Frontal cortex (tissue), 4 donors: Measurements from ENCODE around the gene SPATA31C1. TPM values are rescaled to one million over a fixed set of nuclear protein-coding genes. Genes with fewer than 3 reads are reported as not detected.
"Not testable (repeated sequence)": the region's sequence is repeated elsewhere in the genome, so short reads cannot be mapped to it uniquely, and the experiment has no call there.

Experiments
- DNase-seq, 2 donors: peaks; one replicate each; pipeline ENCODE4 v3.0.0; 2012; ENCODE audit warnings: low spot score in 2 of 2
- FAIRE-seq: peaks from 2 replicates; lab custom pipeline; 2012; peaks lifted over from hg19 to GRCh38; lab: Jason Lieb, UNC
- total RNA-seq: library from RNA; depleted of rRNA; stranded (reverse); fragments of >200 nt; gene quantifications from one replicate; pipeline ENCODE4 v1.2.3, GENCODE V29; 2014
- donor health status: control.
- donor health status: control.
- donor health status: control.

Gene SPATA31C1
- total RNA-seq, 1 donor from 2014 or later = not detected

DNA sequence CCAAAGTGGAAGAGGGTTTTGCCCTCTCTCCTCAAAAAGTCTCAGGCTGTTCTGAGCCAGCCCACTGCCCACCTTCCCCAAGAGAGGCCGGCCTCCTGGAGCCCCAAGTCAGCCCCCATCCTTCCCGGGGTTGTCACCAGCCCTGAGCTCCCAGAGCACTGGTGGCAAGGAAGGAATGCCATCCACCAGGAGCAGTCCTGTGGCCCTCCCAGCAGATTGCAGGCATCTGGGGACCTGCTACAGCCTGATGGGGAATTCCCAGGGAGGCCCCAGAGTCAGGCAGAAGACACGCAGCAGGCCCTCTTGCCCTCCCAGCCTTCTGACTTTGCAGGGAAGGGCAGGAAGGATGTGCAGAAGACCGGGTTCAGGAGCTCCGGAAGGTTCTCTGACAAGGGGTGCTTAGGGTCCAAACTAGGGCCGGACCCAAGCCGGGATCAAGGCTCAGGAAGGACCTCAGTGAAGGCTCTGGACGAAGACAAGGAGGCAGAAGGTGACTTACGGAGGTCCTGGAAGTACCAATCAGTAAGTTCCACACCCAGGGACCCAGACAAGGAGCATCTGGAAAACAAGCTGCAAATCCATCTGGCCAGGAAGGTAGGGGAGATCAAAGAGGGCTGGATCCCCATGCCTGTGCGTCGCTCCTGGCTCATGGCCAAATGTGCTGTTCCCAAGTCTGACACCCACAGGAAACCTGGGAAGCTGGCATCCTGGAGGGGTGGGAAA is 31.4 kb upstream of the SPATA31C1 start:
- FAIRE-seq (no peak), DNase-seq (no peak)

DNA sequence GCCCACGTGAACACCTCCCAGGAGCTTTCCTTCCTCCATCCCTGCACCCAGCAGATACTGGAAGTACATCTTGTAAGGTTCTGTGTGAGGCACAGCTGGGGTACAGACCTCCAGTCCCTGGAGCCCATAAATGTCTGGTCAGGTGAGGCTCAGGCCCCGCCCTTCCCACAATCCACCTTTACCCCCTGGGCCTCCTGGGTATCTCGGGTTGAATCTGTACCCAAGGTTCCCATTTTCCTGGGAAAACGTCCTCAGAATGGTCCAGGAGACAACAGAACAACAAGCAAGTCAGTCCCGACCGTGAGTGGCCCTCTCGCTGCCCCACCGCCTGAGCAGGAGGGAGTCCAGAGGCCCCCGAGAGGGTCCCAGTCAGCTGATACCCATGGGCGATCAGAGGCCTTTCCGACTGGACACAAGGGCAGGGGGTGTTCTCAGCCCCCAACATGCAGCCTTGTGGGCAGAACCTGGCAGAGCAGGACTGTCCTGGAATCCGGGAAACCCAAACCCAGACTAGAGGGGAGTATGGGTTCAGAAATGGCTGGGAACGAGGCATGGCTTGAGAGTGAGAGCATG is 30.7 kb upstream of the SPATA31C1 start:
- DNase-seq (no peak), FAIRE-seq (no peak)

- no peak for DNase-seq
- no peak for FAIRE-seq
Observed at GRCh38 chr9:87887661-87888480, 29.9 kb upstream of the SPATA31C1 start.

- DNase-seq (no peak), FAIRE-seq (no peak)
Observed at GRCh38 chr9:87888501-87888900, 29.3 kb upstream of the SPATA31C1 start.

GRCh38 chr9:87889065-87889881 is 28.5 kb upstream of the SPATA31C1 start:
- DNase-seq (no peak), FAIRE-seq (no peak)

- DNase-seq (no peak), FAIRE-seq (no peak)
Observed at GRCh38 chr9:87889882-87890252, 27.9 kb upstream of the SPATA31C1 start.

GRCh38 chr9:87890837-87891236 is 26.9 kb upstream of the SPATA31C1 start:
- no peak for FAIRE-seq

DNA sequence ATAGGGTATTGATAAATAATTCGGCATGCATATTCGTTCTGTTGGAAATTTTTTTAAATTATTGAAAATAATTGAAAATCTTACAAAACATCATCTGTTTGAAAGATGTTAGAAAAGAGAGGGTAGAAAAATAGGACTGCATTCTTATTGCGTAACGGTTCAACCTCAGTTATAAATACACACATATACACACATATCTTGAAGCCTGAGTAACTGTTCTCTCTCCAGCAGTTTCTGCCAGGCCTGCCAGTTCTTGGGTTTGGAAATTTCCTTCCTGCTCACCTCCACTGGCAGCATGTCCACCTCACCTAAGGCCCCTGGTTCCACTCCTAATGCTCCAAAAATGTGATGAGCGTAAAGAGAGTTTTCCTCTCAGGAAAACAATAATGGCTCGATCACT is 26.0 kb upstream of the SPATA31C1 start:
- DNase-seq (no peak), FAIRE-seq (peak; percentile 81)

More at GRCh38 chr9:87890837-87891236, 26.9 kb upstream of the SPATA31C1 start:
- DNase-seq = no peak

DNA sequence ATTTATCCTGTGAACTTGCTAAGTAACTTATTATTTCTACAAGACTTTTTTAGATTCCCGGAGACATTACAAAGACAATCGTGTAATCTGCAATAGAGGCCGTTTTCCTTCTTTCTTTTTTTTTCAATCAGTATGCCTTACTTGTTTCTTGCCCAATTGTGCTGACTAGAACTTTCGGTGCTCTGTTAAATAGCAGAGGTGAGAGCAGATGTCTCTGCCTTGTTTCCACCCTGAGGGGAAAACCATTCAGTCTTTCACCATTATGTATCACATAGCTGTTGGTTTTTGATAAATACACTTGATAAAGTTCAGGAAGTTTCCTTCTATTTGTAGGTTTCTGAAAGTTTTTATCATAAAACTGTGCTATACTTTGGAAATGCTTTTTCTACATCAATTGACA is 24.8 kb upstream of the SPATA31C1 start:
- FAIRE-seq (no peak), DNase-seq (no peak)

- DNase-seq (no peak), FAIRE-seq (no peak)
Observed at GRCh38 chr9:87894998-87895625, 22.6 kb upstream of the SPATA31C1 start.

- FAIRE-seq = no peak
- no peak for DNase-seq
Observed at GRCh38 chr9:87896891-87897290, 20.9 kb upstream of the SPATA31C1 start.

- DNase-seq (no peak), FAIRE-seq (no peak)
Observed at GRCh38 chr9:87898151-87898550, 19.6 kb upstream of the SPATA31C1 start.

- FAIRE-seq, DNase-seq: not testable (repeated sequence)
Observed at GRCh38 chr9:87902371-87902770, 15.4 kb upstream of the SPATA31C1 start.

GRCh38 chr9:87909310-87910041 is 8.3 kb upstream of the SPATA31C1 start:
- FAIRE-seq (no peak), DNase-seq (no peak)

DNA sequence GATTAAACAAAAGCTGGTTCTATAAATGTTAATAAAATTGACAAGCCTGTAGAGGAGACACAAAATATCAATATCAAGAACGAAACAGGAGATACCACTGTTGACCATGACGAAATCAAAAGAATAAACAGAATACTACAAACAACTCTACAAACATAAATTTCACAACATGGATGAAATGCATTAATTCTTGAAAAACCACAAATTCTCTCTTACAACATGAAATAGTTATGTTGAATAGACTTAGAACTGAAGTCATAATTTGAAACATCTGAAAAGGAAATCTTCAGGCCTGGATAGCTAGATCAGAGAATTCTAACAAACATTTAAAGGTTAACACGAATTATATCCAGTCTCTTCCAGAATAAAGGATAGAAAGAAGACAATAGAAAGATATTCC is 6.9 kb upstream of the SPATA31C1 start:
- DNase-seq (no peak), FAIRE-seq (no peak)

DNA sequence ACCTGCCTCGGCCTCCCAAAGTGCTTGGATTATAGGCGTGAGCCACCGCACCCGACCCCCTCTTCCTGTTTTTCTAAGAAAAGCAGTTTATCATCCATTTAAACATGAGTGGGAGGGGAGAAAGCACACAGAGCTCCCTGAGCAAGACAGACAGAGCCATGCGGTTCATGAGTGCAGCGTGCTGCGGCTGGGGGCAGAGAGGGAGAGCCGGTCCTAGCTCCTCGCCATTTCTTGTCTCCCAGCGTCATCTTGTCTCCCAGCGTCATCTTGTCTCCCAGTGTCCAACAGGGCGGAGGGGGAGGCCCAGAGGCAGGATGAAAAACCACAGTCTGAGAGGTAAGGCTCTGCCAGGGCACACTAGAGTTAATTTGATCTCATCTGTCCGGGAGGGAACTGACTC is 1.3 kb downstream of the SPATA31C1 start:
- DNase-seq, FAIRE-seq: not testable (repeated sequence)

DNA sequence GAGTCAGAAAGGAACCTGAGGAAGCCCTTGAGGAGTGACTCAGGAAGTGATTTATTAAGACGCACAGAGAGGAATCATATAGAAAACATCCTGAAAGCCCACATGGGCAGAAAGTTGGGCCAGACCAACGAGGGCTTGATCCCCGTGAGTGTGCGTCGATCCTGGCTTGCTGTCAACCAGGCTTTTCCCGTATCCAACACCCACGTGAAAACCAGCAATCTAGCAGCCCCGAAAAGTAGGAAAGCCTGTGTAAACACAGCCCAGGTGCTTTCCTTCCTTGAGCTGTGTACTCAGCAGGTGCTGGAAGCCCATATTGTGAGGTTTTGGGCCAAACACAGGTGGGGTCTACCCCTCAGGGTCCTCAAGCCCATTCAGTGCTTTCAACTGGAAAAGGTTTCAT is 3.8 kb downstream of the SPATA31C1 start:
- not testable (repeated sequence) for FAIRE-seq

DNA sequence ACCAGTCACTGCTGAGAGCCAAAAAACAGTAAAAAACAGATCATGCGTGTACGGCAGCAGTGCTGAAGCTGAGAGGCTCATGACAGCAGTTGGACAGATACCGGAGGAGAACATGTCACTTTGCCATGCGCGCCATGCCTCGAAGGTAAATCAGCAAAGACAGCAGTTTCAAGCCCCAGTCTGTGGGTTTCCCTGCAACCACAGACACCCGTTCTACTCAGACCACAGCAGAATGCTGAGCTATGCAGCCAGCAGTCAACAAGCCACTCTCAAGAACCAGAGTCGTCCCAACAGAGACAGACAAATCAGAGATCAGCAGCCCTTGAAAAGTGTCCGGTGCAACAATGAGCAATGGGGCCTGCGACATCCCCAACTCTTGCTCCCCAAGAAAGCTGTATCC is 5.2 kb downstream of the SPATA31C1 start:
- not testable (repeated sequence) for DNase-seq, FAIRE-seq

More for the DNA sequence above, 3.8 kb downstream of the SPATA31C1 start:
- DNase-seq = not testable (repeated sequence)

- FAIRE-seq, DNase-seq: not testable (repeated sequence)
Observed at GRCh38 chr9:87924851-87925250, 7.1 kb downstream of the SPATA31C1 start.
